ENCODE data around the gene MLLT6. TPM values are rescaled to one million over a fixed set of nuclear protein-coding genes. Genes with fewer than 3 reads are reported as not detected.
A peak's percentile ranks its signal among the peaks of the same experiment; 100 is the strongest.

Gene MLLT6
- total RNA-seq, 2 donors from 2014 or later, result 232 to 395 TPM

- H3K4me1 Mint-ChIP-seq, result peaks cover 41% of the 10 kb centered on the region
- H3K4me3 Mint-ChIP-seq, result peak overlapping the region; percentile 20
- H3K27me3 Mint-ChIP-seq, result no peaks in the 10 kb centered on the region
- peaks cover 17% of the 10 kb centered on the region for H3K36me3 Mint-ChIP-seq (ENCODE audit: low read depth)
- ATAC-seq (replicated peaks), result no peak
- peak overlapping the region; percentile 53 for H3K27ac Mint-ChIP-seq
- no peaks in the 10 kb centered on the region for H3K9me3 Mint-ChIP-seq
Observed at GRCh38 chr17:38697061-38697820, 7.8 kb upstream of the MLLT6 start.

GRCh38 chr17:38698760-38699159 lies 6.3 kb upstream of the MLLT6 start:
- H3K9me3 Mint-ChIP-seq, result no peaks in the 10 kb centered on the region
- ATAC-seq (replicated peaks), result no peak
- peak overlapping the region; percentile 96 for H3K4me3 Mint-ChIP-seq
- peaks cover 41% of the 10 kb centered on the region for H3K4me1 Mint-ChIP-seq
- H3K27ac Mint-ChIP-seq, result peak overlapping the region; percentile 81
- H3K36me3 Mint-ChIP-seq (ENCODE audit: low read depth), result peaks cover 31% of the 10 kb centered on the region
- no peaks in the 10 kb centered on the region for H3K27me3 Mint-ChIP-seq

GRCh38 chr17:38701504-38702165 lies 3.4 kb upstream of the MLLT6 start:
- H3K4me3 Mint-ChIP-seq, result peak overlapping the region; percentile 96
- no peaks in the 10 kb centered on the region for H3K27me3 Mint-ChIP-seq
- peak overlapping the region; percentile 97 for H3K27ac Mint-ChIP-seq
- ATAC-seq (replicated peaks), result peak; percentile 75
- H3K4me1 Mint-ChIP-seq, result peaks cover 38% of the 10 kb centered on the region
- no peaks in the 10 kb centered on the region for H3K9me3 Mint-ChIP-seq
- H3K36me3 Mint-ChIP-seq (ENCODE audit: low read depth), result peaks cover 53% of the 10 kb centered on the region

GRCh38 chr17:38702166-38702915 lies 2.7 kb upstream of the MLLT6 start:
- peak overlapping the region; percentile 96 for H3K4me3 Mint-ChIP-seq
- H3K9me3 Mint-ChIP-seq, result no peaks in the 10 kb centered on the region
- no peaks in the 10 kb centered on the region for H3K27me3 Mint-ChIP-seq
- peak; percentile 8 for ATAC-seq (replicated peaks)
- H3K27ac Mint-ChIP-seq, result peak overlapping the region; percentile 97
- peaks cover 60% of the 10 kb centered on the region for H3K36me3 Mint-ChIP-seq (ENCODE audit: low read depth)
- H3K4me1 Mint-ChIP-seq, result peaks cover 35% of the 10 kb centered on the region

- no peaks in the 10 kb centered on the region for H3K9me3 Mint-ChIP-seq
- peaks cover 68% of the 10 kb centered on the region for H3K36me3 Mint-ChIP-seq (ENCODE audit: low read depth)
- peaks cover 36% of the 10 kb centered on the region for H3K4me1 Mint-ChIP-seq
- peak overlapping the region; percentile 96 for H3K4me3 Mint-ChIP-seq
- H3K27ac Mint-ChIP-seq, result peak overlapping the region; percentile 97
- H3K27me3 Mint-ChIP-seq, result no peaks in the 10 kb centered on the region
- ATAC-seq (replicated peaks), result no peak
Observed at GRCh38 chr17:38702916-38703741, 1.9 kb upstream of the MLLT6 start.

GRCh38 chr17:38703742-38704605 lies 1.1 kb upstream of the MLLT6 start:
- Mint-ChIP-seq H3K9me3 (no peaks in the 10 kb centered on the region), H3K27ac (peak overlapping the region; percentile 97), H3K27me3 (no peaks in the 10 kb centered on the region), H3K4me1 (peaks cover 34% of the 10 kb centered on the region), H3K36me3 (ENCODE audit: low read depth) (peaks cover 76% of the 10 kb centered on the region), H3K4me3 (peak overlapping the region; percentile 96)
- ATAC-seq (replicated peaks), result peak; percentile 8

- Mint-ChIP-seq H3K27me3 (no peaks in the 10 kb centered on the region), H3K36me3 (ENCODE audit: low read depth) (peaks cover 86% of the 10 kb centered on the region), H3K27ac (peak overlapping the region; percentile 94), H3K9me3 (no peaks in the 10 kb centered on the region), H3K4me1 (peaks cover 33% of the 10 kb centered on the region), H3K4me3 (peak overlapping the region; percentile 96)
- no peak for ATAC-seq (replicated peaks)
Observed at GRCh38 chr17:38705523-38705802, 390 bp downstream of the MLLT6 start.

GRCh38 chr17:38705803-38706504 lies 881 bp downstream of the MLLT6 start:
- Mint-ChIP-seq H3K27me3 (no peaks in the 10 kb centered on the region), H3K4me3 (peak overlapping the region; percentile 96), H3K4me1 (peaks cover 35% of the 10 kb centered on the region), H3K27ac (peak overlapping the region; percentile 94), H3K36me3 (ENCODE audit: low read depth) (peaks cover 89% of the 10 kb centered on the region), H3K9me3 (no peaks in the 10 kb centered on the region)
- no peak for ATAC-seq (replicated peaks)

GRCh38 chr17:38706505-38707216 lies 1.6 kb downstream of the MLLT6 start:
- H3K4me3 Mint-ChIP-seq, result peak overlapping the region; percentile 96
- H3K36me3 Mint-ChIP-seq (ENCODE audit: low read depth), result peaks cover 90% of the 10 kb centered on the region
- no peaks in the 10 kb centered on the region for H3K9me3 Mint-ChIP-seq
- peak overlapping the region; percentile 94 for H3K27ac Mint-ChIP-seq
- H3K4me1 Mint-ChIP-seq, result peaks cover 33% of the 10 kb centered on the region
- no peaks in the 10 kb centered on the region for H3K27me3 Mint-ChIP-seq
- ATAC-seq (replicated peaks), result no peak

- Mint-ChIP-seq H3K4me3 (peak overlapping the region; percentile 96), H3K36me3 (ENCODE audit: low read depth) (peaks cover 93% of the 10 kb centered on the region), H3K27ac (peak overlapping the region; percentile 94), H3K9me3 (no peaks in the 10 kb centered on the region), H3K4me1 (peaks cover 32% of the 10 kb centered on the region), H3K27me3 (no peaks in the 10 kb centered on the region)
- no peak for ATAC-seq (replicated peaks)
Observed at GRCh38 chr17:38707678-38708351, 2.7 kb downstream of the MLLT6 start.

- ATAC-seq (replicated peaks), result no peak
- Mint-ChIP-seq H3K27ac (peak overlapping the region; percentile 61), H3K9me3 (no peaks in the 10 kb centered on the region), H3K4me3 (peak overlapping the region; percentile 13), H3K27me3 (no peaks in the 10 kb centered on the region), H3K4me1 (peaks cover 32% of the 10 kb centered on the region), H3K36me3 (ENCODE audit: low read depth) (peaks cover 93% of the 10 kb centered on the region)
Observed at GRCh38 chr17:38709104-38709820, 4.2 kb downstream of the MLLT6 start.
